HepG2 (cell line): ENCODE results near the gene PPP1R12A.

ENCODE experiments used
- POLR2A ChIP-seq, 2 experiments: IDR thresholded peaks; 2 replicates each; pipeline ENCODE4 v1.6.1; 2011; ENCODE audit warnings: low read depth in 2 of 2, low read length in 2 of 2, mild to moderate bottlenecking in 1 of 2, moderate library complexity in 1 of 2; ENCODE audit not compliant: insufficient read depth in 1 of 2
- SMAD1 ChIP-seq: sonication (generic); formaldehyde crosslinking; IDR thresholded peaks from 2 replicates; pipeline ENCODE4 v1.4.0; 2020; ENCODE audit warnings: missing genetic modification reagents, low read depth, mild to moderate bottlenecking, borderline replicate concordance
- TCF7L2 ChIP-seq: IDR thresholded peaks from 2 replicates; pipeline ENCODE4 v1.6.1; 2011; ENCODE audit warnings: mild to moderate bottlenecking, low read depth, low read length, moderate library complexity
- ZNF326 ChIP-seq: sonication (generic); formaldehyde crosslinking; IDR thresholded peaks from 2 replicates; pipeline ENCODE4 v1.4.0; 2020; ENCODE audit warnings: missing genetic modification reagents, borderline replicate concordance
- ZSCAN25 ChIP-seq: sonication (generic); formaldehyde crosslinking; IDR thresholded peaks from 2 replicates; pipeline ENCODE4 v1.8.0; 2022; ENCODE audit warnings: mild to moderate bottlenecking, missing genetic modification reagents

DNA sequence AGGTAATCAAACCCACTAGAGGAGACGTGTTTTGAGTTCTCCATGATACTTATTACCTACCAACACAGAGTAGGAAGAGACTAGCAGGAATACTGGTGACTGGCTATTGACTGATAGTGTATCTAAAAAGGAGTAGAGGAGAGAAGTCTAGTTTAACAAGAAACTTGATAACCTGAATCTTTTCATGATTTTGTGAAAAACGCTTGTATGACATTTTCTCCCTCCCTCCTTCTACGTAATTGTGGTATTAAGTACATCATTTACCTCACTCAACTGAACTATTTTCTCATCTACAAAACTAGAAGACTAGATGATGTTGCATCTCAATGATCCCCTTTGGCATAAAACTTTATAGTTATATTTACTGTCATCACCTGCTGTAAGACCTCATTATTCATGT lies 107.4 kb downstream of the PPP1R12A start:
- TF ChIP-seq SMAD1 (no peak), ZSCAN25 (CRISPR knock-in tag) (no peak), POLR2A (IDR thresholded peaks at IDR 0.05; ENCODE audit: insufficient read depth in 1 of 2, low read depth in 2 of 2, low read length in 2 of 2) (no peak), TCF7L2 (no peak), ZNF326 (CRISPR knock-in tag) (no peak)
